Prostate gland (tissue), 2 donors: ENCODE results near the gene ANKRD6. TPM values are rescaled to one million over a fixed set of nuclear protein-coding genes. Genes with fewer than 3 reads are reported as not detected.

Experiments used
- DNase-seq: peaks from one replicate; pipeline ENCODE4 v3.0.0-alpha.2; 2019; ENCODE audit warnings: low spot score
- H3K27ac ChIP-seq, 2 donors: fragments of 200-600 bp; sonication (generic); 2 replicates each; pipeline ENCODE4 v1.5.1; 2017 to 2019
- H3K27me3 ChIP-seq: fragments of 200-600 bp; sonication (generic); replicated peaks from 2 replicates; pipeline ENCODE4 v1.5.1; 2019; ENCODE audit not compliant: insufficient read depth
- H3K36me3 ChIP-seq, 2 donors: fragments of 200-600 bp; sonication (generic); 1 replicate in 1 of 2; 2 replicates in 1 of 2; pipeline versions ENCODE4 v1.5.1 to v1.8.1; 2017 to 2019
- H3K4me1 ChIP-seq: fragments of 200-600 bp; sonication (generic); replicated peaks from 2 replicates; pipeline ENCODE4 v1.5.1; 2019
- H3K4me3 ChIP-seq, 2 donors: fragments of 200-600 bp; sonication (generic); 2 replicates each; pipeline ENCODE4 v1.5.1; 2017 to 2019
- H3K9me3 ChIP-seq: fragments of 200-600 bp; sonication (generic); 2 replicates; pipeline ENCODE4 v1.5.1; 2017
- POLR2A ChIP-seq: fragments of 450-650 bp; IDR thresholded peaks from one replicate; pipeline ENCODE4 v1.6.1; 2016; ENCODE audit warnings: antibody characterized with exemption, mild to moderate bottlenecking
- POLR2AphosphoS5 ChIP-seq: sonication (generic); formaldehyde crosslinking; IDR thresholded peaks from one replicate; pipeline ENCODE4 v1.6.1; 2017; ENCODE audit warnings: antibody characterized with exemption
- WGBS: methylation state at CpG from one replicate; pipeline ENCODE4 v1.1.5; 2018; 5-methylcytosine and 5-hydroxymethylcytosine counted together
- intact Hi-C: fragments of 100-400 bp; cut with DNase I; formaldehyde crosslinking; loops from one replicate; pipeline ENCODE4 v1.14.2; 2022
- total RNA-seq, 2 donors: library from RNA; depleted of rRNA; stranded (reverse); fragments of >200 nt; gene quantifications; one replicate each; pipeline ENCODE4 v1.1.0, GENCODE V29; 2016
- TF ChIP-seq, protein P1 (sequence below), 4 experiments: fragments of 200-600 bp in 2 of 4; fragments of 450-650 bp in 2 of 4; sonication (generic) in 2 of 4; IDR thresholded peaks; 1 replicate in 3 of 4; 2 replicates in 1 of 4; pipeline ENCODE4 v1.5.1; 2016 to 2019; ENCODE audit warnings: antibody characterized with exemption in 4 of 4, mild to moderate bottlenecking in 2 of 4, moderate library complexity in 2 of 4

The ANKRD6 gene
- total RNA-seq, 2 donors from 2014 or later: 11.9 to 30.9 TPM

DNA sequence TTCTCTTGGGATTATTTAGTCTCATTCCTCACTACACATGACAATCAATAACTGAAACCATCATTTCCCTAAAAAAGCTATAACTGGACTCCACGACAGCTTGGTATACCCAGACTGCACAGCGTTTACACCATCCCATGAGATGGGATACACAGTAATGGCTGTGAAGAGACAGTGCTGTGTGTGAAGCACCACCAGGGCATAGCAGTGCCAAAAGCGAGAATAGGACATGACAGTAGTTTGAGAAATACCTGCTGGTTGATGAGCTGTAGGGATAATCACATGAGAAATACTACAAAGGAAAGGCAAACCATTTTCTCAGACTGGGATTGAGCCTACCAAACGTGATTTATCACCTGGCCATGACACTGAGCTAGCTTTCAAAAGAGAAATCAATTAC is 228.0 kb downstream of the ANKRD6 start:
- H3K27ac ChIP-seq: no peak overlapping the region
- intact Hi-C loops: no loop called here
- H3K36me3 ChIP-seq: no peaks in the 10 kb centered on the region
- H3K4me1 ChIP-seq: no peaks in the 10 kb centered on the region
- 95% methylated on average over 4 of the region's 4 CpGs for WGBS
- no peak overlapping the region for H3K4me3 ChIP-seq
- no peaks in the 10 kb centered on the region for H3K9me3 ChIP-seq
- DNase-seq: no peak
- no peaks in the 10 kb centered on the region for H3K27me3 ChIP-seq
- TF ChIP-seq POLR2A (no peak), POLR2AphosphoS5 (no peak)
- TF ChIP-seq, protein P1, sequence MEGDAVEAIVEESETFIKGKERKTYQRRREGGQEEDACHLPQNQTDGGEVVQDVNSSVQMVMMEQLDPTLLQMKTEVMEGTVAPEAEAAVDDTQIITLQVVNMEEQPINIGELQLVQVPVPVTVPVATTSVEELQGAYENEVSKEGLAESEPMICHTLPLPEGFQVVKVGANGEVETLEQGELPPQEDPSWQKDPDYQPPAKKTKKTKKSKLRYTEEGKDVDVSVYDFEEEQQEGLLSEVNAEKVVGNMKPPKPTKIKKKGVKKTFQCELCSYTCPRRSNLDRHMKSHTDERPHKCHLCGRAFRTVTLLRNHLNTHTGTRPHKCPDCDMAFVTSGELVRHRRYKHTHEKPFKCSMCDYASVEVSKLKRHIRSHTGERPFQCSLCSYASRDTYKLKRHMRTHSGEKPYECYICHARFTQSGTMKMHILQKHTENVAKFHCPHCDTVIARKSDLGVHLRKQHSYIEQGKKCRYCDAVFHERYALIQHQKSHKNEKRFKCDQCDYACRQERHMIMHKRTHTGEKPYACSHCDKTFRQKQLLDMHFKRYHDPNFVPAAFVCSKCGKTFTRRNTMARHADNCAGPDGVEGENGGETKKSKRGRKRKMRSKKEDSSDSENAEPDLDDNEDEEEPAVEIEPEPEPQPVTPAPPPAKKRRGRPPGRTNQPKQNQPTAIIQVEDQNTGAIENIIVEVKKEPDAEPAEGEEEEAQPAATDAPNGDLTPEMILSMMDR (IDR thresholded peaks at IDR 0.05): no peak

DNA sequence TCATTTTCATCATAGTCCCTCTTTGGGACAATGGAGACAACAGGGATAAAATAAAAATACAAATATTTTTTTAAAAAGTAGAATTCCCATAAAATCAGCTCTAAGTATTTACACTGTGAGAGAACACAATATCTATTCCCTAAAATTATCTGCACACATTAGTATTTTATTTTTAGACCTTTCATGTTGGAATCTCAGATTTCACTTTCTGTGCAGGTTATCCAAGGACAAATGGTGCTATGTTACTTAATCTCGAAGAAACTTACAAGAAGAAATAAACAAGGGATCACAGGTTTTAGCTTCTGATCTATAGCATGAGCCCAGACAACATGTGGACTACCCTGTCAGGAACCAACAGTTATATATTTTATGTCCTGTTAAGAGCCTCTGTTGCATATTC is 228.6 kb downstream of the ANKRD6 start:
- Histone ChIP-seq H3K36me3 (no peaks in the 10 kb centered on the region), H3K9me3 (no peaks in the 10 kb centered on the region), H3K4me3 (no peak overlapping the region), H3K4me1 (no peaks in the 10 kb centered on the region), H3K27ac (no peak overlapping the region), H3K27me3 (no peaks in the 10 kb centered on the region)
- TF ChIP-seq POLR2AphosphoS5 (no peak), POLR2A (no peak)
- TF ChIP-seq, protein P1 (IDR thresholded peaks at IDR 0.05): no peak
- no peak for DNase-seq
- intact Hi-C loops: no loop called here
- 73% methylated on average over 1 of the region's 1 CpG for WGBS

DNA sequence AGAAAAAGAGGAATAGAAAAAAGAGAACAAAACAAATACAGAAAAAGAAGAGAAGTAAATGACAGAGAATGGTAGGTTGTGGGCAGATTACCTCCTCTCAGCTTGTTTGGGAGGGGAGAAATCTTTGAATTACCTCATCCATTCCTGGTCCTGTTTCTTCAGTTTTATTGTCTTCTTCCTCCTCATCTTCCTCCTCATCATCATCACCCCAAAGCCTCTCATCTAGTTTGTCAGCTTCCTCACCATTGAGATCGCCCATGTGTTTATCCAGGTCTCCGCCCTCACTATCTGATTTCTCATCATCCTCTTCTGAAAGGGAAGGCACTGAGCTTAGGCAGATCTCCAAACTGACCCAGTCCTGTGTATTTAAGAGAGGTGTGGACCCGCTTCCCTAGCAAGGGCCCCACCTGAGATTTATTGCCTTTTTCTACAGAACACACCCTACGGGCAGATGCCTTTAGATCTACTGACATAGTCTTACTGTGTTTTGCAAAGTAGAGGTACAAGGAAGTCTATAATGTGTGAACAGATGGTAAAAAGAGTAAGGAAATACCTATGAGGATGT is 229.8 kb downstream of the ANKRD6 start:
- no peaks in the 10 kb centered on the region for H3K27me3 ChIP-seq
- TF ChIP-seq, protein P1 (IDR thresholded peaks at IDR 0.05): no peak
- TF ChIP-seq POLR2AphosphoS5 (no peak), POLR2A (no peak)
- H3K9me3 ChIP-seq: no peaks in the 10 kb centered on the region
- H3K36me3 ChIP-seq: no peaks in the 10 kb centered on the region
- intact Hi-C loops: no loop called here
- no peaks in the 10 kb centered on the region for H3K4me1 ChIP-seq
- WGBS: 76% methylated on average over 4 of the region's 4 CpGs
- H3K4me3 ChIP-seq: no peak overlapping the region
- DNase-seq: no peak
- H3K27ac ChIP-seq: no peak overlapping the region

DNA sequence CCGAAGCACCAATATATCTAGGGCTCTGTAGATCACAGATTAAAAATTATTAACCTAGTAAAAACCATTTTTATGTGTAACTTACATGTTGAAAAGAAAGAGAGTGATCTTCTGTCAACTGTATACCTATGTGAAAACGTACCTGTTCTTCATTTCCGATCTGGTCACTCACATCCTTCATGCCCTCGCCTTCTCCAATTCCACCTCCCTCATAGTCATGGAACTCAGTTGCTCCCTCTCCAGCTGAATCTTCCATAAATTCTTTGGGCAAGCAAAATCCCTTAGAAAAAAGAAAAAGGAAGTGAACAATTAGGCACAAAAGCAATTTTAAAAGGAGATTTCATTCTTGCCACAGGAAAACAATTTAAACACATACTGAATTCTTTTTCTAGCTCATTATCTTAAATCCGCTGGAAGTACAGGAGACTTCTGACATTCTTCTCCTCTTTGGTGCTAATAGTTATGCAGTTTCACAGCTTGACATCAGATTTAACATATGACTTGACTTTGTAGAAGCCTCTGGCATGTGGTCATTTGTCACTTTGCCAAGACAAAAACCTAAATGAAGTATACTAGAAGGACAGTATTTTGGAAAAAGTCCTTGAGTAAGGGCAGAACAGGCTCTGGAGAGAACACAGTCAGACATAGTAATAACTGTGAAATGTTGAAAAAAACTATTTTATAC is 235.1 kb downstream of the ANKRD6 start:
- no peaks in the 10 kb centered on the region for H3K4me1 ChIP-seq
- no peak for DNase-seq
- no peak overlapping the region for H3K4me3 ChIP-seq
- H3K27me3 ChIP-seq: no peaks in the 10 kb centered on the region
- no peak overlapping the region for H3K27ac ChIP-seq
- TF ChIP-seq POLR2A (no peak), POLR2AphosphoS5 (no peak)
- TF ChIP-seq, protein P1 (IDR thresholded peaks at IDR 0.05): no peak
- peaks cover 0 to 10% of the 10 kb centered on the region in 2 donors for H3K36me3 ChIP-seq
- intact Hi-C loops: no loop called here
- WGBS: 78% methylated on average over 5 of the region's 5 CpGs
- no peaks in the 10 kb centered on the region for H3K9me3 ChIP-seq

DNA sequence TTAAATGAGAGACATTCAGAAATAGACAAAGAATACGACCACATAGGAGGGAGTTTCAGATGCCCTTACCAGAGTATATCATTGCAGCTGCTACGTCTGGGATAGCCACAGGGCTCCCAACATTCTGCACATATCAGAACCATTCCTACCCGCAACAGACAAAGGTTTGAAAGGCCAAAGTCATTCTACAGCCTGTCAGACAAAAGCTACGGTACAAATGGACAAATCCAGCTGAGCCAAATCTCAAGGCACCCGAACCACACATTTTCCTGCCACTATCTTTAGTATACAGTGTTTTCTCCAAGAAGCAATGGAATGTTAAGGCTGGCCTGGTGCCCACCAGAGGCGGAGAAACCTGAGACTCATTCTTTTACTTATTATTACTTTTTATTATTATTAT is 236.1 kb downstream of the ANKRD6 start:
- H3K36me3 ChIP-seq: peaks cover 0 to 11% of the 10 kb centered on the region in 2 donors
- no peak for DNase-seq
- H3K27me3 ChIP-seq: no peaks in the 10 kb centered on the region
- H3K27ac ChIP-seq: no peak overlapping the region
- TF ChIP-seq POLR2AphosphoS5 (no peak), POLR2A (no peak)
- TF ChIP-seq, protein P1 (IDR thresholded peaks at IDR 0.05): no peak
- no peaks in the 10 kb centered on the region for H3K9me3 ChIP-seq
- 66% methylated on average over 6 of the region's 6 CpGs for WGBS
- no peaks in the 10 kb centered on the region for H3K4me1 ChIP-seq
- intact Hi-C loops: no loop called here
- H3K4me3 ChIP-seq: no peak overlapping the region
